Ovary (tissue), 3 donors: ENCODE measurements around the gene SYT17.

ENCODE experiments used
- EP300 ChIP-seq: sonication (generic); formaldehyde crosslinking; IDR thresholded peaks from one replicate; pipeline ENCODE4 v1.6.1; 2017; ENCODE audit warnings: antibody characterized with exemption
- POLR2A ChIP-seq: fragments of 450-650 bp; IDR thresholded peaks from one replicate; pipeline ENCODE4 v1.6.1; 2017; ENCODE audit warnings: antibody characterized with exemption, mild to moderate bottlenecking, moderate library complexity
- TF ChIP-seq, protein P1 (sequence below), 3 donors: fragments of 450-650 bp in 2 of 3; fragments of 200-600 bp in 1 of 3; IDR thresholded peaks; one replicate each; pipeline versions ENCODE4 v1.5.1 to v1.8.0; 2016 to 2022; ENCODE audit warnings: antibody characterized with exemption in 3 of 3, mild to moderate bottlenecking in 1 of 3
- donor health status: DM: no; HTN: no; CAD: no.

DNA sequence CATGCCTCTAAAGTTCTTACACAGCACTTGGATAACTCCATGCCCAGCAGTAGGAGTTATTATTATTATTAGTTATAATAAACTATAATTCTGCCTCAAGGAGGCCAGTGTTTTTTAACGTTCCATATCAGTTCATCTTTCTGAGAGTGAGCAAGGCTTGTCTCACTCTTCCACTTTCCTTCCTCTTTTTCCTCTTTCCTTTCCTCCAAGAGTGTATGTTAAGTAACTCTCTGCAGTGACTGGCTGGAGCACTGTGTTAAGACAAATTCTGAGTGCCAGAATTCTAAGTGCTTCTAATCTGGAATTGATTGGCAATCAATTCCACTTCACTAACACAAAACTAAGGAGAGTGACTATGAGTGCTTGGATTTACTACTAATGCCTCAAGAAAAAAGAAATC is 133.9 kb downstream of the SYT17 start:
- TF ChIP-seq, protein P1, sequence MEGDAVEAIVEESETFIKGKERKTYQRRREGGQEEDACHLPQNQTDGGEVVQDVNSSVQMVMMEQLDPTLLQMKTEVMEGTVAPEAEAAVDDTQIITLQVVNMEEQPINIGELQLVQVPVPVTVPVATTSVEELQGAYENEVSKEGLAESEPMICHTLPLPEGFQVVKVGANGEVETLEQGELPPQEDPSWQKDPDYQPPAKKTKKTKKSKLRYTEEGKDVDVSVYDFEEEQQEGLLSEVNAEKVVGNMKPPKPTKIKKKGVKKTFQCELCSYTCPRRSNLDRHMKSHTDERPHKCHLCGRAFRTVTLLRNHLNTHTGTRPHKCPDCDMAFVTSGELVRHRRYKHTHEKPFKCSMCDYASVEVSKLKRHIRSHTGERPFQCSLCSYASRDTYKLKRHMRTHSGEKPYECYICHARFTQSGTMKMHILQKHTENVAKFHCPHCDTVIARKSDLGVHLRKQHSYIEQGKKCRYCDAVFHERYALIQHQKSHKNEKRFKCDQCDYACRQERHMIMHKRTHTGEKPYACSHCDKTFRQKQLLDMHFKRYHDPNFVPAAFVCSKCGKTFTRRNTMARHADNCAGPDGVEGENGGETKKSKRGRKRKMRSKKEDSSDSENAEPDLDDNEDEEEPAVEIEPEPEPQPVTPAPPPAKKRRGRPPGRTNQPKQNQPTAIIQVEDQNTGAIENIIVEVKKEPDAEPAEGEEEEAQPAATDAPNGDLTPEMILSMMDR (IDR thresholded peaks at IDR 0.05), result no peak
- no peak for TF ChIP-seq EP300
- no peak for TF ChIP-seq POLR2A
